NCI-H1930 (cell line): ENCODE measurements around the gene TMEM121.
"Not testable (repeated sequence)": the region's sequence is repeated elsewhere in the genome, so short reads cannot be mapped to it uniquely, and the experiment has no call there.

ENCODE experiments used
- DNase-seq, 2 experiments: peaks; one replicate each; lab custom pipeline; 2025; lab: John Stamatoyannopoulos, UW

TMEM121 gene

DNA sequence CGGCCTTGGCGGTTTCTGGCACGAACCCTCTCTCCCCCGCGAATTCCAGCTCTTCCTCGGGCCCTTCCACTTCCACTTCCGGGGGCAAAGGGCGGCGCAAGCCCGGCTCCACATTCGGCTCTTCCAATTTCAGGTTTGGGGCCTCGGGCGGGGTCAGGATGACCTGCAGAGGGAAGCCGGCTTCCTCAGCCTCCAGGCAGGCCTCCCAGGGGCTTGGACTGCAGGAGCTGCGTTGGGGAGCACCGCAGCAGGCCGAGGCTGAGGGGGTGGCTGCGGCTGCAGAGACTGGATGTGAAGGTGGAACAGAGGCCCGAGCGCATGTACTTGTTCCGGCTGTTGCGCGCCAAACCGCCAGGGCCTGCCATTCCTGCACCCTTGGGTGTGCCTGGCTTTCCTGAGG, 20.7 kb downstream of the TMEM121 start:
- not testable (repeated sequence) for DNase-seq

GRCh38 chr14:105547741-105548169, 21.4 kb downstream of the TMEM121 start:
- DNase-seq, result no peak

- DNase-seq, result no peak
Measured at GRCh38 chr14:105549481-105549880, 23.1 kb downstream of the TMEM121 start.

DNA sequence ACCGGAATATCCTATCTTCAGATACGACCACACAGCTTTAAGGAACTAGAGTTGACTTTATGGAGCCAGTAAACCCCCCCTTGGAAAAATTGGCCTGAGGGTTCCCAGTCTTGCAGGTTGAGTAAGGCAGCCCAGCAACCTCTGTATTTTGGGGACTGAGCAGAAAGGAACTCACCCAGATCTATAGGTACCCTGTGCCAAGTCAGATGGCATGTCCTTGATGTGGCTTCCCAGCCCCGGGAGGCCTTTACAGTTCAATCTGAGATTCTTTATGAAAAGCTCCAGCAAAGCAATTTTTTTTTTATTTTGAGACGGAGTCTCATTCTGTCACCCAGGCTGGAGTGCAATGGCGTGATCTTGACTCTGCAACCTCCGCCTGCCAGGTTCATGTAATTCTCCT, 27.6 kb downstream of the TMEM121 start:
- DNase-seq, result no peak

GRCh38 chr14:105554523-105554922, 28.1 kb downstream of the TMEM121 start:
- no peak for DNase-seq

GRCh38 chr14:105557671-105558070, 31.3 kb downstream of the TMEM121 start:
- not testable (repeated sequence) for DNase-seq

GRCh38 chr14:105558449-105559154, 32.2 kb downstream of the TMEM121 start:
- not testable (repeated sequence) for DNase-seq

GRCh38 chr14:105559384-105560047, 33.1 kb downstream of the TMEM121 start:
- not testable (repeated sequence) for DNase-seq

- not testable (repeated sequence) for DNase-seq
Measured at GRCh38 chr14:105560048-105560669, 33.8 kb downstream of the TMEM121 start.

- DNase-seq, result not testable (repeated sequence)
Measured at GRCh38 chr14:105561345-105561744, 35.0 kb downstream of the TMEM121 start.

DNA sequence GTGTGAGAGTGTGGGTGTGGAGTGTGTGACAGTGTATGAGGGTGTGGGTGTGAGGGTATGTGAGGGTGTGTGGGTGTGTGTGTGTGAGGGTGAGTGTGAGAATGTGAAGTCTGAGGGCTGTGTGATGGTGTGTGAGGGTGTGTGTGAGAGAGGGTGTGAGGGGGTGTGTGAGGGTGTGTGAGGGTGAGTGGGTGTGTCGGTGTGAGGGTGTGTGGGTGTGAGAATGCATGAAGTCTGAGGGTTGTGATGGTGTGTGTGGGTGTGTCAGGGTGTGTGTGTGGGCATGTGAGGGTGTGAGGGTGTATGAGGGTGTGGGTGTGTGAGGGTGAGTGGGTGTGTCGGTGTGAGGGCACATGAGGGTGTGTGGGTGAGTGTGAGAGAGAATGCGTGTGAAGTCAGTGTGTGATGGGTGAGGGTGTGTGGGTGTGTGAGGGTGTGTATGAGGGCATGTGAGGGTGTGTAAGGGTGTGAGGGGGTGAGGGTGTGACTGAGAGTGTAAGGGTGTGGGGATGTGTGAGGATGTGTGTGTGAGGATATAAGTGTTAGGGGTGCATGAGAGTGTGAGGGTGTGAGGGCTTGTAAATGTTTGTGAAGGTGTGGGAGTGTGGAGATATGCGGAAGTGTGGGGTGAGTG, 36.4 kb downstream of the TMEM121 start:
- no peak for DNase-seq

- DNase-seq, result no peak
Measured at GRCh38 chr14:105563347-105563737, 37.0 kb downstream of the TMEM121 start.

DNA sequence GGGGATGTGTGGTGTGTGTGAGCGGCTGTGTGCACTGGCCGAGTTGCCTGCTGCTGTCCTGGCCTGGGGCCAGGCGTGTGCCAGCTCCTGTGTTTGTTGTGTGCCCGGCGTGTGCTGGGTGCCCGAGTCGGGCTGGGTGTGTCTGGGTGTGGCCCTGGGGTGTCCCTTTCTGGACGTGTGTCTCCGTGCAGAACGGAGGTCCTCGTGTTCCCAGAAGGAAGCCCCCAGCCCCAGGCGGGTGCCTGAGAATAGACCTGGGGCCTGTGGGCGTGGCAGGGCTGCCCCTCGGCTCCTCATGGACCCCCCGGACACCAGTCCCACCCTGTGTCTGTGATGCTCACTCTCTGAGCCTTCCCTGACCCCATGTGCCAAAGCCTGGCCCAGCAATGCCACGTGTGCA, 38.2 kb downstream of the TMEM121 start:
- DNase-seq, result not testable (repeated sequence)

DNA sequence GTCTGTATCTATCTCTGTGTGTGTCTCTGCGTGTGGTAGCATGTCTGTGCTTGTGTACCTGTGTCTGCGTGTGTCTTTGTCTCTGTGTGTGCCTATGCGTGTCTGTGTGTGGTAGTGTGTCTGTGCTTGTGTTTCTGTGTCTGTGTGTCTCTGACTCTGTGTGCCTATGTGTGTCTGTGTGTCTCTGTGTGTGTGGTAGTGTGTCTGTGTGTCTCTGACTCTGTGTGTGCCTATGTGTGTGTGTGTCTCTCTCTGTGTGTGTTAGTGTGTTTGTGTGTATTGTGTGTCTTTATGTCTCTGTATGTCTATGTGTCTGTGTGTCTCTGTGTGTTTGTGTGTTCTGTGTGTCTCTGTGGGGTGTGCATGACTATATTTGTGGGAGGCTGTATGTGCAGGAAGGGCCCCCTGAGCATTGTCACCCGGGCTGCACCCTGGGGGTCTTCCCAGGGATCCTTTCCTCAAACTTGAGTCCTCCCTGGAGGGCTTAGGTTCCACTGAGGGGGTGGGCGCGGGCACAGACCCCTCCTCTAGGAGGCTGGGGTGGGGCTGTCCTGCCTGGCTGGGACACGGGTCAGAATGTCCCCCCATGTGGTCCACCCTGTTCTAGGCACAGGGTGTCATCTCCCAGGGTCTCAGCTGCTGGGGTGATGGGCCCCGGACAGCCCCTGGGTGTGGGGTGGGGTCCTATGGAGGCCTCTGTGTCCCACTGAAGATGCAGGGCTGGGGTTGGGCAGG, 39.0 kb downstream of the TMEM121 start:
- DNase-seq, result not testable (repeated sequence)

DNA sequence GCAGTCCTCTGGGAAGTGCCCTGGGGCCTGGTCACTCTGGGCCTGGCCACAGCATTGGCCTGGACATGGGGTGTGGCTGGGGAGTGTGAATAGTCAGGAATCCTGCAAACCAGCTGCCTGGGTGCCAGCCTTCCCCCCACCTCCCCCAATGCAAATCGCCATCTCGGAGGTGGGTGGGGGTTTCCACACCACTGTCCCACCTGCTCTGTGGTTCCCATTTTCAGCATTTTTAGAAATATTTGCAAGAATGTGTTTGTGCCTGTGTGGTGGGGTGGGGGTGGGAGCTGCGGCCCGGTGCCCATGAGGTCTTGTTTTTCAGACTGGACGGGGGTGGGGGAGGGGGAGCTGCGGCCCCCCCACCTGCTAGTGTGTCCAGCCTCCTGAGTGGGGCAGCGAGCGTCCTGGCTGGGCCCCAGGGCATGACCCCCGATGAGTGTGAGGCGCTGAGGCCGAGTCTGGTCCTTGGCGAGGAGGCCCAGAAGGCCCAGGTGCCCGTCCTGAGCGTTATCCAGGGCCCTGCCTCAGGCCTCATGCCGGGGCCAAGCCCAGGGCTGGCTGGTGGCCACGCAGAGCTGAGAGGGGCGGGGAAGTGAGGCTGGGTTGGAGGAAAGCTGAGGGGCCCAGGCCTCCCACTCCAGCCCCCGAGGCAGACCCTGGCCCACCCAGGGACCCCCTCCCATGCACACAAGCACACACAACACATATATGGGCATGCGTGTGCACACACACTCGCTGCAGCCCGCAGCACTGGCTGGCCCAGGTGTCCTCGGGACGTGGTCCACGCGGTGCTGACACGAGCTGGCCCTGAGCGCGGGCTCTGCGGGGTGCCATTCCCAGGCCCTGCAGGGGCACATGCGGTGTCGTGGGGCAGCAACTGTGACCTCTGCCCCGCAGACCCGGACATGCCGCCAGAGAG, 40.1 kb downstream of the TMEM121 start:
- DNase-seq, result not testable (repeated sequence)

- DNase-seq, result not testable (repeated sequence)
Measured at GRCh38 chr14:105567164-105568103, 41.1 kb downstream of the TMEM121 start.

- DNase-seq, result not testable (repeated sequence)
Measured at GRCh38 chr14:105568140-105568843, 41.9 kb downstream of the TMEM121 start.

GRCh38 chr14:105568859-105569766, 42.7 kb downstream of the TMEM121 start:
- DNase-seq, result no peak
